ENCODE results near the gene ADPRHL1. TPM values are rescaled to one million over a fixed set of nuclear protein-coding genes. Genes with fewer than 3 reads are reported as not detected.

The ADPRHL1 gene
- total RNA-seq, 1 donor from 2014 or later = 8.4 TPM

DNA sequence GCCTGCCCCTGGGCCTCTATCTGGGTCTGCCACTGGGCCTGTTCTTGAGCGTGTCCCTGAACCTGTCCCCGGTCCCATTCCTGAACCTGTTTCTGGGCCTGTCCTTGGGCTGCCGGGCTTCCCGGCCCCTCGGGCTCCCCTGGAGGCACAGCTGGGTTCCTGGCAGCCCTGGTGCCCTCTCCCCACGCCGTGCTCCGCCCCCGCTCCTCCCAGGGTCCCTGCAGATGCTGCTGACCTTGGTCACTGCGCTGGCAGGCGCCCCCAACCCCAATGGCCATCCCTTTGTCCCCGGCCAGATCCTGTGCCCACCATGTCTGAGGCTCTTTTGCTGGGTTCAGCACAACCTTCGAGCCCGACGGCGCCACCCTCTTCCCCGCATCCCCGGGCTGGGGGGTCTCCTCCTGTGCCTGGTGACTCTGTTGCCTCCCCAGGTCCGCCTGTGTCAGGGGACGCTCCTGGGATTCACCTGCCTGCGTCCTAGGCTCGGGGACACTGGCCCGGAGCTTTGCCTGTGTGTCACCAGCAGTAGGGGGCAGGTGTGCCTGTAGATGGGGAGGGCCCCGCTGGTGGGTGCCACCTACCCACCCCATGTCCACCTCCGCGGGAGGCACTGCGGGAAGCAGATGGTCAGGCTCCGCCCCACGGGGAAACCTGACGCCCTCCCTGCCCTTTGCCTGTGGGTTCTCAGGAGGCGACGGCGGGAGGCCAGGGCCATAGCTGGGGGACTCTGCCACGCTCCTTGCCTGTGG is 48.4 kb downstream of the ADPRHL1 start:
- H3K27me3 Mint-ChIP-seq (ENCODE audit: low read depth) = no peaks in the 10 kb centered on the region
- no peaks in the 10 kb centered on the region for H3K36me3 Mint-ChIP-seq (ENCODE audit: low read depth)
- TF ChIP-seq, protein P1, sequence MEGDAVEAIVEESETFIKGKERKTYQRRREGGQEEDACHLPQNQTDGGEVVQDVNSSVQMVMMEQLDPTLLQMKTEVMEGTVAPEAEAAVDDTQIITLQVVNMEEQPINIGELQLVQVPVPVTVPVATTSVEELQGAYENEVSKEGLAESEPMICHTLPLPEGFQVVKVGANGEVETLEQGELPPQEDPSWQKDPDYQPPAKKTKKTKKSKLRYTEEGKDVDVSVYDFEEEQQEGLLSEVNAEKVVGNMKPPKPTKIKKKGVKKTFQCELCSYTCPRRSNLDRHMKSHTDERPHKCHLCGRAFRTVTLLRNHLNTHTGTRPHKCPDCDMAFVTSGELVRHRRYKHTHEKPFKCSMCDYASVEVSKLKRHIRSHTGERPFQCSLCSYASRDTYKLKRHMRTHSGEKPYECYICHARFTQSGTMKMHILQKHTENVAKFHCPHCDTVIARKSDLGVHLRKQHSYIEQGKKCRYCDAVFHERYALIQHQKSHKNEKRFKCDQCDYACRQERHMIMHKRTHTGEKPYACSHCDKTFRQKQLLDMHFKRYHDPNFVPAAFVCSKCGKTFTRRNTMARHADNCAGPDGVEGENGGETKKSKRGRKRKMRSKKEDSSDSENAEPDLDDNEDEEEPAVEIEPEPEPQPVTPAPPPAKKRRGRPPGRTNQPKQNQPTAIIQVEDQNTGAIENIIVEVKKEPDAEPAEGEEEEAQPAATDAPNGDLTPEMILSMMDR (IDR thresholded peaks at IDR 0.05) = no peak
- no peak overlapping the region for H3K4me3 Mint-ChIP-seq (ENCODE audit: unreplicated experiment)
- H3K9me3 Mint-ChIP-seq (ENCODE audit: low read depth) = no peaks in the 10 kb centered on the region
- H3K4me1 Mint-ChIP-seq (ENCODE audit: low read depth) = peaks cover 57% of the 10 kb centered on the region
- no peak overlapping the region for H3K27ac Mint-ChIP-seq (ENCODE audit: unreplicated experiment)
- DNase-seq (ENCODE audit: low spot score) = peak; percentile 79

DNA sequence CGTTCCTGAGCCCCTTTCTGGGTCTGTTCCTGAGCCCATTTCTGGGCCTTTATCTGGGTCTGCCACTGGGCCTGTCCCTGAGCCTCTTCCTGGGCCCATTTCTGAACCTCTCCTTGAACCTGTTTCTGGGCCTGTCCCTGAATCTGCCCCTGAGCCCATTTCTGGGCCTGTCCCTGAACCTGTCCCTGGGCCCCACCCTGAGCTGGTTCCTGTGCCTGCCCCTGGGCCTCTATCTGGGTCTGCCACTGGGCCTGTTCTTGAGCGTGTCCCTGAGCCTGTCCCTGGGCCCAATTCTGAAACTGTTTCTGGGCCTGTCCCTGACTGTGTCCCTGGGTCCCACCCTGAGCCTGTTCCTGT is 48.9 kb downstream of the ADPRHL1 start:
- TF ChIP-seq, protein P1 (IDR thresholded peaks at IDR 0.05) = no peak
- Mint-ChIP-seq H3K36me3 (ENCODE audit: low read depth) (no peaks in the 10 kb centered on the region), H3K9me3 (ENCODE audit: low read depth) (no peaks in the 10 kb centered on the region), H3K27ac (ENCODE audit: unreplicated experiment) (no peak overlapping the region), H3K27me3 (ENCODE audit: low read depth) (no peaks in the 10 kb centered on the region), H3K4me1 (ENCODE audit: low read depth) (peaks cover 57% of the 10 kb centered on the region), H3K4me3 (ENCODE audit: unreplicated experiment) (no peak overlapping the region)
- DNase-seq (ENCODE audit: low spot score) = no peak

DNA sequence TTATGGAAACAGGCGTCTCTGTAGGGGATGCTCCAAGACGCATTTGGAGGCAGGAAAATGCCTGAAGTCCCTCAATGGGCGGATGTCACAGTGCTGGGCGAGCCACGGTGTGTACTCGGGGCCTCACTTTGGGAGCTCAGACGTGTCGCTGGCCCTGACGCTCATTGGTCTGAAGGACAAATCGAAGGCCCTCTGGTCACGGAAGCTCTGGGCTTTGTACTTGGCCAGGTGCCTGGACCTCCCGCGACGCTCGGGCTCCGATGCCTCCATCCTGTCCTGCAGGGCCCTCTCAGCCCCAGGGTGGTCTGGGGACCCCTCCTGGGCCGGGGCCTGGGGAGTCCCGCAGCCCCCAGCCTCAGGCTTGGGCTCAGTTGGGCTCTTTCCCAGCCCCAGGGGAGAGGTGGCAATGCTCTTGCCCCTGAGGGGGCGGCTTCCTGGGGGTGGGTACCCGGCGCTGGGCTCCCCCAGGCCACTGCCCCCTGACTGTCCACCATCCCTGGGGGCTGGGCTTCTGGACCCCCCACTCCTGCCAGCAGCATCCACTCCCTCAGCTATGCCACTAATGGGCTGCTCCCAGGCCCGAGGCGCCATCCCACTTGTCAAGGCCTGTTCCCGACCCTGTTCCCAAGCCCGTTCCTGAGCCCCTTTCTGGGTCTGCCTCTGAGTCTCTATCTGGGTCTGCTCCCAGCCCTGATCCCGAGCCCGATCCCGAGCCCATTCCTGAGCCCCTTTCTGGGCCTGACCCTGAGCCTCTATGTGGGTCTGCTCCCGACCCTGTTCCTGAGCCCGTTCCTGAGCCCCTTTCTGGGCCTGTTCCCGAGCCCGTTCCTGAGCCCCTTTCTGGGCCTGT is 49.8 kb downstream of the ADPRHL1 start:
- DNase-seq (ENCODE audit: low spot score) = peak; percentile 87
- Mint-ChIP-seq H3K36me3 (ENCODE audit: low read depth) (no peaks in the 10 kb centered on the region), H3K9me3 (ENCODE audit: low read depth) (no peaks in the 10 kb centered on the region), H3K27ac (ENCODE audit: unreplicated experiment) (no peak overlapping the region), H3K27me3 (ENCODE audit: low read depth) (no peaks in the 10 kb centered on the region), H3K4me3 (ENCODE audit: unreplicated experiment) (no peak overlapping the region), H3K4me1 (ENCODE audit: low read depth) (peaks cover 59% of the 10 kb centered on the region)
- TF ChIP-seq, protein P1 (IDR thresholded peaks at IDR 0.05) = no peak

DNA sequence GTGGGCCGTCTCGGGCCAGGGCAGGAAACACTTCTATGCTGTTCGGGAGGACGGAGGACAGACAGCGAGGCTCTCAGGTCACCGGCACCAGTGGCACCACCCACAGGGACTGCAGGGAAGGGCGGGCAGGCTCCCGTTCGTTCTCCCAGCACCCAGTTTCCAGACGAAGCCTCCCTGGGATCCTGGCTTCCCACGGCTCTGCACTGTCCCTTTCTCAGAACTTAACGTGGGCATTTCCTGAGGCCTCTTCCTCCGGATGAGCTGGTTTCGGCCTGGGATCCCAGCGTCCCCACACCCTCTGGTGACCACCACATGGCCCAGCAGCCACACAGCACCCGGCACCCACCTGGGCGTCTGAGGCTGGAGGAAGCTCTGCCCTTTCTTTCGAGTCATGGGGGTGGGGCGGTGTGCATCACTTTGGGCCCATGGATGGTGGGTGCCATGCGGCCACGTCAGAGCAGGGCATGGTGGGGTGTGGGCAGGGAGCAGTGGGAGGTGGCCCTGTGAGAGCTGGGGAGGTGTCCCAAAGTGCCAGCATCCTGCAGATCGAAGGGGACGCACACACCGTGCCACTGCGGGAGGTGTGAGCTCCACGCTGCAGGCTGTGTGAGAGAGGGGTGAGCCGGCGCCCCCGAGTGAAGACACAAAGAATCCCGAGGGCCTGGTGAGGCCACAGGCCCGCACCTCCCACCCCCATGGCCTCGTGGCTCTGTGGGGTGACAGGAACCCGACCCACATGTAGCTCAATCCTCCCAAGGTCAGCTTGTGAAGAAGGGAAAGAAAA is 50.6 kb downstream of the ADPRHL1 start:
- TF ChIP-seq, protein P1 (IDR thresholded peaks at IDR 0.05) = no peak
- Mint-ChIP-seq H3K4me1 (ENCODE audit: low read depth) (peaks cover 59% of the 10 kb centered on the region), H3K27me3 (ENCODE audit: low read depth) (no peaks in the 10 kb centered on the region), H3K36me3 (ENCODE audit: low read depth) (no peaks in the 10 kb centered on the region), H3K4me3 (ENCODE audit: unreplicated experiment) (no peak overlapping the region), H3K27ac (ENCODE audit: unreplicated experiment) (peak overlapping the region; percentile 29), H3K9me3 (ENCODE audit: low read depth) (no peaks in the 10 kb centered on the region)
- DNase-seq (ENCODE audit: low spot score) = peak; percentile 83

All from chondrocyte (in vitro differentiated cells).